DMS53 treated with DMSO at 0.1 percent for 48 hours (cell line): ENCODE data around the gene KPTN.

Experiments
- DNase-seq: peaks from one replicate; lab custom pipeline; 2025; ENCODE audit not compliant: unreplicated experiment; lab: John Stamatoyannopoulos, UW

The KPTN gene

GRCh38 chr19:47509170-47509847 is 25.3 kb upstream of the KPTN start:
- no peak for DNase-seq

- no peak for DNase-seq
These were observed 24.7 kb upstream of the KPTN start for GRCh38 chr19:47508721-47509120.

GRCh38 chr19:47507924-47508553 is 24.0 kb upstream of the KPTN start:
- DNase-seq, result no peak

- DNase-seq, result no peak
These were observed 23.0 kb upstream of the KPTN start for GRCh38 chr19:47507012-47507411.

GRCh38 chr19:47506459-47506858 is 22.4 kb upstream of the KPTN start:
- no peak for DNase-seq

GRCh38 chr19:47505506-47505905 is 21.5 kb upstream of the KPTN start:
- DNase-seq, result no peak

GRCh38 chr19:47503826-47504150 is 19.8 kb upstream of the KPTN start:
- DNase-seq, result no peak

- no peak for DNase-seq
These were observed 19.3 kb upstream of the KPTN start for GRCh38 chr19:47503130-47503825.

- DNase-seq, result no peak
These were observed 16.1 kb upstream of the KPTN start for GRCh38 chr19:47499863-47500830.

- no peak for DNase-seq
These were observed 15.4 kb upstream of the KPTN start for GRCh38 chr19:47499371-47499770.

GRCh38 chr19:47498561-47498960 is 14.5 kb upstream of the KPTN start:
- DNase-seq, result no peak

- DNase-seq, result no peak
These were observed 14.0 kb upstream of the KPTN start for GRCh38 chr19:47497821-47498520.

- DNase-seq, result no peak
These were observed 13.2 kb upstream of the KPTN start for GRCh38 chr19:47497050-47497766.

GRCh38 chr19:47495478-47496372 is 11.7 kb upstream of the KPTN start:
- no peak for DNase-seq

GRCh38 chr19:47494729-47495128 is 10.7 kb upstream of the KPTN start:
- no peak for DNase-seq

- DNase-seq, result no peak
These were observed 10.2 kb upstream of the KPTN start for GRCh38 chr19:47494211-47494547.

GRCh38 chr19:47493378-47494210 is 9.6 kb upstream of the KPTN start:
- no peak for DNase-seq
